ENCODE results near the gene PNLIPRP1. TPM values are rescaled to one million over a fixed set of nuclear protein-coding genes. Genes with fewer than 3 reads are reported as not detected.

PNLIPRP1 gene
- total and polyA plus RNA-seq, 10 of the 15 experiments (the other 5 are each of a cell fraction or from before 2014, with no cell fraction given), result 0.74 TPM; not detected in 9

DNA sequence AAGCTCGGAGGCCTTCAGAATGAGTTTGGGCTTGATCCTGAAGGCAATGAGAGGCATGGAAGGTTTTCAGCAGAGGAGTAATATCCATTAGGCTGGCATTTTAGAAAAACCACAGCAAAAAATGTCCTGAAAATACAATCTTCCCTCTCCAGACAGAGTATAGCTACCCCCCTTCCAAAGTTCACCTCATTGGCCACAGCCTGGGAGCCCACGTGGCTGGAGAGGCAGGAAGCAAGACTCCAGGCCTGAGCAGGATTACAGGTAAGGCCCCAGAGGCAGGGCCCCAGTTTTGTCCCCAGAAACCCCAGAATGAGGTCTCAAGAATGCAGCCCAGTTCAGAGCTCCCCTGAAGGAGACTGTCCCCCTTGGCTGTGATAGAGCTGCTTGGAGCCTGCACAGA, 5.3 kb downstream of the PNLIPRP1 start:
- ATAC-seq, result no peak
- RAD21 ChIA-PET (ENCODE audit: unreplicated experiment), result no interaction called here
- Histone ChIP-seq H3K4me3 (no peak overlapping the region), H3K4me2 (ENCODE audit: control insufficient read depth, insufficient read depth) (no peak overlapping the region), H3K27ac (ENCODE audit: control insufficient read depth, insufficient read depth) (no peak overlapping the region), H3K36me3 (ENCODE audit: control insufficient read depth in 2 of 2, insufficient read depth in 2 of 2, low read length in 1 of 2) (no peaks in the 10 kb centered on the region), H3K9me3 (replicated peaks; ENCODE audit: control insufficient read depth, insufficient read depth, low read length) (no peaks in the 10 kb centered on the region), H3K4me1 (ENCODE audit: control insufficient read depth, insufficient read depth, low read length) (no peaks in the 10 kb centered on the region), H3K27me3 (replicated peaks in 1 of 2; ENCODE audit: control insufficient read depth in 2 of 2, insufficient read depth in 2 of 2, low read length in 1 of 2) (no peaks in the 10 kb centered on the region), H3K9ac (ENCODE audit: control insufficient read depth, insufficient read depth, low read length) (no peak overlapping the region), H4K20me1 (ENCODE audit: control insufficient read depth, insufficient read depth) (no peaks in the 10 kb centered on the region), H3K79me2 (ENCODE audit: control insufficient read depth, insufficient read depth, low read length) (no peaks in the 10 kb centered on the region), H2AFZ (ENCODE audit: control insufficient read depth, low read depth, low read length) (no peak overlapping the region)
- POLR2A ChIA-PET, result no interaction called here
- in situ Hi-C loops (cut with MboI) (no loop called here), intact Hi-C loops (cut with micrococcal nuclease; ENCODE audit: unreplicated experiment) (no loop called here)
- no peak for DNase-seq (ENCODE audit: low read depth, low spot score)
- WGBS (ENCODE audit: insufficient coverage, insufficient replicate concordance, low lambda C conversion rate, missing lambda C conversion rate), result 3% methylated on average over 2 of the region's 2 CpGs
- no peak for FAIRE-seq
- TF ChIP-seq, protein P1, sequence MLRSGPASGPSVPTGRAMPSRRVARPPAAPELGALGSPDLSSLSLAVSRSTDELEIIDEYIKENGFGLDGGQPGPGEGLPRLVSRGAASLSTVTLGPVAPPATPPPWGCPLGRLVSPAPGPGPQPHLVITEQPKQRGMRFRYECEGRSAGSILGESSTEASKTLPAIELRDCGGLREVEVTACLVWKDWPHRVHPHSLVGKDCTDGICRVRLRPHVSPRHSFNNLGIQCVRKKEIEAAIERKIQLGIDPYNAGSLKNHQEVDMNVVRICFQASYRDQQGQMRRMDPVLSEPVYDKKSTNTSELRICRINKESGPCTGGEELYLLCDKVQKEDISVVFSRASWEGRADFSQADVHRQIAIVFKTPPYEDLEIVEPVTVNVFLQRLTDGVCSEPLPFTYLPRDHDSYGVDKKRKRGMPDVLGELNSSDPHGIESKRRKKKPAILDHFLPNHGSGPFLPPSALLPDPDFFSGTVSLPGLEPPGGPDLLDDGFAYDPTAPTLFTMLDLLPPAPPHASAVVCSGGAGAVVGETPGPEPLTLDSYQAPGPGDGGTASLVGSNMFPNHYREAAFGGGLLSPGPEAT (IDR thresholded peaks at IDR 0.05; ENCODE audit: low read depth), result no peak
- TF ChIP-seq GATAD2B (conservative IDR thresholded peaks at IDR 0.05; ENCODE audit: low read depth) (no peak), SREBF2 (IDR thresholded peaks at IDR 0.05; ENCODE audit: low read length) (no peak), NFXL1 (IDR thresholded peaks at IDR 0.05; ENCODE audit: borderline replicate concordance) (no peak), SMAD1 (IDR thresholded peaks at IDR 0.05; ENCODE audit: low read depth, partially characterized antibody) (no peak), CHD4 (IDR thresholded peaks at IDR 0.05) (no peak)
- TF ChIP-seq, protein P2, sequence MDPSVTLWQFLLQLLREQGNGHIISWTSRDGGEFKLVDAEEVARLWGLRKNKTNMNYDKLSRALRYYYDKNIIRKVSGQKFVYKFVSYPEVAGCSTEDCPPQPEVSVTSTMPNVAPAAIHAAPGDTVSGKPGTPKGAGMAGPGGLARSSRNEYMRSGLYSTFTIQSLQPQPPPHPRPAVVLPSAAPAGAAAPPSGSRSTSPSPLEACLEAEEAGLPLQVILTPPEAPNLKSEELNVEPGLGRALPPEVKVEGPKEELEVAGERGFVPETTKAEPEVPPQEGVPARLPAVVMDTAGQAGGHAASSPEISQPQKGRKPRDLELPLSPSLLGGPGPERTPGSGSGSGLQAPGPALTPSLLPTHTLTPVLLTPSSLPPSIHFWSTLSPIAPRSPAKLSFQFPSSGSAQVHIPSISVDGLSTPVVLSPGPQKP (IDR thresholded peaks at IDR 0.05; ENCODE audit: low read depth, low read length), result no peak
- SMC1A ChIA-PET (ENCODE audit: uncharacterized antibody, unreplicated experiment), result no interaction called here
- no TSS peak for BruUV-seq (replicated peaks)
- CTCF ChIA-PET, result interaction anchor here (0.9 kb wide), 1 partner anchor 13 kb away, joined by 4 read pairs; no protein-coding TSS in a partner anchor
